Panc1 (cell line): ENCODE data around the gene SPAG5.

Experiments used
- CTCF ChIP-seq: fragments of 450-650 bp; IDR thresholded peaks from 2 replicates; pipeline ENCODE4 v1.5.1; 2017; ENCODE audit warnings: mild to moderate bottlenecking
- POLR2AphosphoS5 ChIP-seq: IDR thresholded peaks from 2 replicates; pipeline ENCODE4 v1.6.1; 2012; ENCODE audit warnings: mild to moderate bottlenecking, low read depth, low read length, moderate library complexity

GRCh38 chr17:28552176-28552999 lies 46.4 kb downstream of the SPAG5 start, which contains the start of gene UNC119:
- peak; percentile 69 for TF ChIP-seq POLR2AphosphoS5
- TF ChIP-seq CTCF, result no peak
